ENCODE measurements around the gene CD38.

Gene CD38

GRCh38 chr4:15771216-15772058, 6.7 kb upstream of the CD38 start:
- Mint-ChIP-seq H3K4me1 (ENCODE audit: low read depth) (peaks cover 5% of the 10 kb centered on the region), H3K4me3 (no peak overlapping the region), H3K27me3 (peaks cover 3% of the 10 kb centered on the region), H3K9me3 (no peaks in the 10 kb centered on the region), H3K27ac (no peak overlapping the region), H3K36me3 (ENCODE audit: low read depth) (no peaks in the 10 kb centered on the region)
- intact Hi-C loops (cut with micrococcal nuclease) = no loop called here

- intact Hi-C loops (cut with micrococcal nuclease) = no loop called here
- no peak overlapping the region for H3K4me3 Mint-ChIP-seq
- H3K36me3 Mint-ChIP-seq (ENCODE audit: low read depth) = no peaks in the 10 kb centered on the region
- peaks cover 5% of the 10 kb centered on the region for H3K4me1 Mint-ChIP-seq (ENCODE audit: low read depth)
- H3K27me3 Mint-ChIP-seq = peaks cover 3% of the 10 kb centered on the region
- H3K9me3 Mint-ChIP-seq = no peaks in the 10 kb centered on the region
- H3K27ac Mint-ChIP-seq = no peak overlapping the region
These were observed 4.1 kb upstream of the CD38 start for GRCh38 chr4:15774020-15774420.

GRCh38 chr4:15776871-15777648, 1.1 kb upstream of the CD38 start:
- H3K36me3 Mint-ChIP-seq (ENCODE audit: low read depth) = no peaks in the 10 kb centered on the region
- no peak overlapping the region for H3K27ac Mint-ChIP-seq
- intact Hi-C loops (cut with micrococcal nuclease) = no loop called here
- H3K4me1 Mint-ChIP-seq (ENCODE audit: low read depth) = peaks cover 27% of the 10 kb centered on the region
- no peaks in the 10 kb centered on the region for H3K9me3 Mint-ChIP-seq
- H3K4me3 Mint-ChIP-seq = no peak overlapping the region
- H3K27me3 Mint-ChIP-seq = peaks cover 3% of the 10 kb centered on the region

GRCh38 chr4:15777697-15778288, 335 bp upstream of the CD38 start:
- intact Hi-C loops (cut with micrococcal nuclease) = no loop called here
- Mint-ChIP-seq H3K4me1 (ENCODE audit: low read depth) (peaks cover 34% of the 10 kb centered on the region), H3K27ac (peak overlapping the region; percentile 72), H3K9me3 (no peaks in the 10 kb centered on the region), H3K4me3 (peak overlapping the region; percentile 90), H3K27me3 (peaks cover 2% of the 10 kb centered on the region), H3K36me3 (ENCODE audit: low read depth) (no peaks in the 10 kb centered on the region)

GRCh38 chr4:15779306-15779705, 1.2 kb downstream of the CD38 start:
- Mint-ChIP-seq H3K4me1 (ENCODE audit: low read depth) (peaks cover 49% of the 10 kb centered on the region), H3K4me3 (peak overlapping the region; percentile 90), H3K27me3 (peaks cover under 1% of the 10 kb centered on the region), H3K9me3 (no peaks in the 10 kb centered on the region), H3K36me3 (ENCODE audit: low read depth) (peaks cover 4% of the 10 kb centered on the region), H3K27ac (peak overlapping the region; percentile 72)
- intact Hi-C loops (cut with micrococcal nuclease) = no loop called here

- intact Hi-C loops (cut with micrococcal nuclease) = loop anchor here (10.0 kb wide), 1 partner anchor 125 kb away; the partner anchor contains the start of gene FBXL5
- Mint-ChIP-seq H3K36me3 (ENCODE audit: low read depth) (peaks cover 9% of the 10 kb centered on the region), H3K4me1 (ENCODE audit: low read depth) (peaks cover 54% of the 10 kb centered on the region), H3K4me3 (peak overlapping the region; percentile 90), H3K27me3 (no peaks in the 10 kb centered on the region), H3K9me3 (no peaks in the 10 kb centered on the region), H3K27ac (peak overlapping the region; percentile 72)
These were observed 1.7 kb downstream of the CD38 start for GRCh38 chr4:15779809-15780208.

GRCh38 chr4:15781427-15782095, 3.4 kb downstream of the CD38 start:
- intact Hi-C loops (cut with micrococcal nuclease) = loop anchor here (10.0 kb wide), 1 partner anchor 127 kb away; the partner anchor contains the start of gene FBXL5
- Mint-ChIP-seq H3K9me3 (no peaks in the 10 kb centered on the region), H3K4me3 (peak overlapping the region; percentile 59), H3K27ac (peak overlapping the region; percentile 98), H3K4me1 (ENCODE audit: low read depth) (peaks cover 65% of the 10 kb centered on the region), H3K36me3 (ENCODE audit: low read depth) (peaks cover 24% of the 10 kb centered on the region), H3K27me3 (no peaks in the 10 kb centered on the region)

GRCh38 chr4:15783676-15784075, 5.5 kb downstream of the CD38 start:
- Mint-ChIP-seq H3K9me3 (no peaks in the 10 kb centered on the region), H3K4me1 (ENCODE audit: low read depth) (peaks cover 65% of the 10 kb centered on the region), H3K27me3 (no peaks in the 10 kb centered on the region), H3K4me3 (peak overlapping the region; percentile 39), H3K36me3 (ENCODE audit: low read depth) (peaks cover 42% of the 10 kb centered on the region), H3K27ac (peak overlapping the region; percentile 98)
- intact Hi-C loops (cut with micrococcal nuclease) = loop anchor here (10.0 kb wide), 1 partner anchor 129 kb away; the partner anchor contains the start of gene FBXL5

GRCh38 chr4:15784959-15785634, 7.0 kb downstream of the CD38 start:
- Mint-ChIP-seq H3K27me3 (no peaks in the 10 kb centered on the region), H3K36me3 (ENCODE audit: low read depth) (peaks cover 42% of the 10 kb centered on the region), H3K9me3 (no peaks in the 10 kb centered on the region), H3K4me3 (peak overlapping the region; percentile 39), H3K27ac (peak overlapping the region; percentile 98), H3K4me1 (ENCODE audit: low read depth) (peaks cover 58% of the 10 kb centered on the region)
- intact Hi-C loops (cut with micrococcal nuclease) = loop anchor here (10.0 kb wide), 1 partner anchor 130 kb away; the partner anchor contains the start of gene FBXL5

GRCh38 chr4:15786743-15787142, 8.6 kb downstream of the CD38 start:
- Mint-ChIP-seq H3K4me3 (no peak overlapping the region), H3K27ac (no peak overlapping the region), H3K36me3 (ENCODE audit: low read depth) (peaks cover 49% of the 10 kb centered on the region), H3K27me3 (no peaks in the 10 kb centered on the region), H3K4me1 (ENCODE audit: low read depth) (peaks cover 42% of the 10 kb centered on the region), H3K9me3 (no peaks in the 10 kb centered on the region)
- intact Hi-C loops (cut with micrococcal nuclease) = loop anchor here (10.0 kb wide), 1 partner anchor 132 kb away; the partner anchor contains the start of gene FBXL5

- peaks cover 20% of the 10 kb centered on the region for H3K36me3 Mint-ChIP-seq (ENCODE audit: low read depth)
- peaks cover 21% of the 10 kb centered on the region for H3K4me1 Mint-ChIP-seq (ENCODE audit: low read depth)
- H3K27ac Mint-ChIP-seq = no peak overlapping the region
These were observed 14.8 kb downstream of the CD38 start for GRCh38 chr4:15792974-15793373.

GRCh38 chr4:15793506-15794363, 15.6 kb downstream of the CD38 start:
- peaks cover 14% of the 10 kb centered on the region for H3K36me3 Mint-ChIP-seq (ENCODE audit: low read depth)
- peaks cover 21% of the 10 kb centered on the region for H3K4me1 Mint-ChIP-seq (ENCODE audit: low read depth)
- no peak overlapping the region for H3K27ac Mint-ChIP-seq
- intact Hi-C loops (cut with micrococcal nuclease) = no loop called here
- H3K27me3 Mint-ChIP-seq = no peaks in the 10 kb centered on the region
- H3K9me3 Mint-ChIP-seq = no peaks in the 10 kb centered on the region
- no peak overlapping the region for H3K4me3 Mint-ChIP-seq

More at GRCh38 chr4:15792974-15793373, 14.8 kb downstream of the CD38 start:
- Mint-ChIP-seq H3K9me3 (no peaks in the 10 kb centered on the region), H3K4me3 (no peak overlapping the region), H3K27me3 (no peaks in the 10 kb centered on the region)
- intact Hi-C loops (cut with micrococcal nuclease) = no loop called here

All from dendritic cell treated with granulocyte-macrophage colony-stimulating factor and Interleukin-4, amounts not matched to agents 40 ng/mL and 50 ng/mL, for 4 days (primary cell).